GM19099 (cell line): ENCODE data around the gene ECI1.

Experiments used
- POLR2A ChIP-seq: IDR thresholded peaks from 3 replicates; pipeline ENCODE4 v1.6.1; 2011; ENCODE audit warnings: low read depth; ENCODE audit not compliant: insufficient read length; ENCODE audit errors: extremely low read depth

Gene ECI1

GRCh38 chr16:2251296-2252111, at the start of gene ECI1:
Gene ECI1 (minus strand): TSS chr16:2251587. CDS start chr16:2251566, 21 bp downstream.
- peak; percentile 92 for TF ChIP-seq POLR2A

GRCh38 chr16:2299915-2300192, 48.5 kb upstream of the ECI1 start:
- no peak for TF ChIP-seq POLR2A

- no peak for TF ChIP-seq POLR2A
Observed at GRCh38 chr16:2299121-2299914, 47.9 kb upstream of the ECI1 start.

- TF ChIP-seq POLR2A = no peak
Observed at GRCh38 chr16:2298621-2299020, 47.2 kb upstream of the ECI1 start.

- TF ChIP-seq POLR2A = no peak
Observed at GRCh38 chr16:2297506-2297860, 46.1 kb upstream of the ECI1 start.

- no peak for TF ChIP-seq POLR2A
Observed at GRCh38 chr16:2296661-2297505, 45.5 kb upstream of the ECI1 start.

- no peak for TF ChIP-seq POLR2A
Observed at GRCh38 chr16:2295056-2295798, 43.8 kb upstream of the ECI1 start.

GRCh38 chr16:2292221-2292620, 40.8 kb upstream of the ECI1 start:
- TF ChIP-seq POLR2A = no peak

GRCh38 chr16:2289282-2289681, 37.9 kb upstream of the ECI1 start:
- no peak for TF ChIP-seq POLR2A

GRCh38 chr16:2288726-2289125, 37.3 kb upstream of the ECI1 start:
- TF ChIP-seq POLR2A = no peak

GRCh38 chr16:2287916-2288547, 36.6 kb upstream of the ECI1 start:
- TF ChIP-seq POLR2A = no peak

GRCh38 chr16:2286550-2286949, 35.2 kb upstream of the ECI1 start:
- TF ChIP-seq POLR2A = no peak

- TF ChIP-seq POLR2A = no peak
Observed at GRCh38 chr16:2285731-2286191, 34.4 kb upstream of the ECI1 start.
